22Rv1 (cell line): Measurements from ENCODE around the gene THEMIS.

ENCODE experiments used
- H3K27ac ChIP-seq: fragments of 450-650 bp; 2 replicates; pipeline ENCODE4 v1.5.1; 2017
- ZFX ChIP-seq: fragments of 450-650 bp; IDR thresholded peaks from 2 replicates; pipeline ENCODE4 v1.6.1; 2017; ENCODE audit warnings: antibody characterized with exemption, borderline replicate concordance
- TF ChIP-seq, protein P1 (sequence below): fragments of 450-650 bp; IDR thresholded peaks from 2 replicates; pipeline ENCODE4 v1.5.1; 2017; ENCODE audit warnings: mild to moderate bottlenecking

Gene THEMIS

GRCh38 chr6:127914240-127914639, 13.4 kb upstream of the THEMIS start:
- no peak for TF ChIP-seq ZFX
- TF ChIP-seq, protein P1, sequence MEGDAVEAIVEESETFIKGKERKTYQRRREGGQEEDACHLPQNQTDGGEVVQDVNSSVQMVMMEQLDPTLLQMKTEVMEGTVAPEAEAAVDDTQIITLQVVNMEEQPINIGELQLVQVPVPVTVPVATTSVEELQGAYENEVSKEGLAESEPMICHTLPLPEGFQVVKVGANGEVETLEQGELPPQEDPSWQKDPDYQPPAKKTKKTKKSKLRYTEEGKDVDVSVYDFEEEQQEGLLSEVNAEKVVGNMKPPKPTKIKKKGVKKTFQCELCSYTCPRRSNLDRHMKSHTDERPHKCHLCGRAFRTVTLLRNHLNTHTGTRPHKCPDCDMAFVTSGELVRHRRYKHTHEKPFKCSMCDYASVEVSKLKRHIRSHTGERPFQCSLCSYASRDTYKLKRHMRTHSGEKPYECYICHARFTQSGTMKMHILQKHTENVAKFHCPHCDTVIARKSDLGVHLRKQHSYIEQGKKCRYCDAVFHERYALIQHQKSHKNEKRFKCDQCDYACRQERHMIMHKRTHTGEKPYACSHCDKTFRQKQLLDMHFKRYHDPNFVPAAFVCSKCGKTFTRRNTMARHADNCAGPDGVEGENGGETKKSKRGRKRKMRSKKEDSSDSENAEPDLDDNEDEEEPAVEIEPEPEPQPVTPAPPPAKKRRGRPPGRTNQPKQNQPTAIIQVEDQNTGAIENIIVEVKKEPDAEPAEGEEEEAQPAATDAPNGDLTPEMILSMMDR, result no peak
- H3K27ac ChIP-seq, result no peak overlapping the region

DNA sequence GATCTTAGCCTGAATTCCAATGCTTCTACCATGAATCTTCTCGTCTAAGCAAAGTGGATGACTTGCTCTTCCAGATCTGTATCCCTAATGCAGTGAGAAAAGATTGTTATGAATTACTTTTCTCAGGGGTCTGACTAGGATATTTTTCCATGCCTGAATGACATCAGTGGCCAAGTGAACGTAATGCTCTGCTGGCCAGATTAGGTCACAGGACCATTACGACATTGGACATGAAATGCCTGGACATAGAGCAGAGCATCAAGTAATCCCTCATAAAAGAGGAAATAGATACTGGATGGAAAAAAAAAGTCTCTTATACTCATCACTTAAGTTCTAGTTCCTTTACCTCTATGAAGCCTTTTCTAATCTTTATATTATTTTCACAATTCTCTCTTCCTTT, 12.1 kb upstream of the THEMIS start:
- H3K27ac ChIP-seq, result no peak overlapping the region
- TF ChIP-seq, protein P1, result no peak
- no peak for TF ChIP-seq ZFX

- TF ChIP-seq, protein P1, result no peak
- no peak overlapping the region for H3K27ac ChIP-seq
These were observed 7.2 kb upstream of the THEMIS start for GRCh38 chr6:127907960-127908640.

DNA sequence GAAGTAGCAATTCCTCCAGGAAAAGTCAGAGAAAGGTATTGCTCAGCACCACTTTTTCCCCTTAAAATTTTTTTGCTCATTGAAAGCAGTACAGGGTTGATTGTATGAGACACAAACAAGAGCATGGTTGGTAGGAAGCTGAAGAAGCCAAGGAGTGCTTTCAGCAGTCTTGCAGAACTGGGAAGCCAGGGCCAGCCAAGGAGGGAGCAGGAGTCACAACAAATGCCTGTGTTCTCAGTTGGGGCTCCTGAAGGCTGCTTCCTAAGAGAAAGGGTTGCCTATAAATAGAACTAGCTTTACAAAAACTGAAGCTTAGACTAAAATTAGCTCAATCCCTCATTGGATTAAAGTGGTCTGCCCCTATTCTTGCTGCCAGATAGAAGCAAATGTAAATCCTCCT, 3.3 kb upstream of the THEMIS start:
- no peak overlapping the region for H3K27ac ChIP-seq
- TF ChIP-seq ZFX, result no peak
- TF ChIP-seq, protein P1, result no peak

DNA sequence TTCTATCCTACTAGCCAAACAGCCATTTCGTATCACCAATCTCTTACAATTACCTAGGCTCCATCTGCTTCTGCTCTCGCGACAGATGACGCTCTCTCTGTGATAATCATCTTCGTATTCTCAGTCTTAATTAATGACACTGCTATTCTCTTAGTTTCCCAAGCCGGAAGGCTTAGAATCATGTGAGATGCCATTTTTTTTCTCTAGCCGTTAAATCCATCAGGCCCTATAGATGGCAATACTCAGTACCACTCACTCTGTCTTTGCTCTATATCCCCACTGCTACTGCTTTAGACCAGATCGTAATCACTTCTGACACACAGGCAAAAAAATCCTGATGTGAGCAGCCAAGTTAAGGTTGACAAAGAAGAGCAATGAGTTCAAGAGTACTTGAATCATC, 2.1 kb upstream of the THEMIS start:
- no peak overlapping the region for H3K27ac ChIP-seq

GRCh38 chr6:127897484-127897883, 3.4 kb downstream of the THEMIS start:
- TF ChIP-seq, protein P1, result no peak
- no peak for TF ChIP-seq ZFX
- no peak overlapping the region for H3K27ac ChIP-seq

More for the DNA sequence above, 2.1 kb upstream of the THEMIS start:
- TF ChIP-seq ZFX, result no peak
- TF ChIP-seq, protein P1, result no peak

- no peak for TF ChIP-seq ZFX
- TF ChIP-seq, protein P1, result no peak
- no peak overlapping the region for H3K27ac ChIP-seq
These were observed 6.8 kb downstream of the THEMIS start for GRCh38 chr6:127894051-127894450.
